ENCODE results near the gene DCAF4.

- TF ChIP-seq CTCF (IDR thresholded peaks at IDR 0.05) (no peak), POLR2AphosphoS5 (IDR thresholded peaks at IDR 0.05) (no peak), POLR2A (IDR thresholded peaks at IDR 0.05) (no peak)
These were observed 44.7 kb downstream of the DCAF4 start for GRCh38 chr14:72970824-72971434.

Measured in breast epithelium (tissue), 3 donors.